Effector memory CD8-positive, alpha-beta T cell (primary cell): ENCODE data around the gene FNTB.

Experiments
- ATAC-seq: fragments of 150-1000 bp; cut with Tn5 transposase; replicated peaks from 2 replicates; pipeline ENCODE4 v1.10.0; 2021; ENCODE audit warnings: mild to moderate bottlenecking, moderate library complexity
- DNase-seq, 3 experiments: peaks; one replicate each; pipeline ENCODE4 v3.0.0; 2021
- H3K27ac Mint-ChIP-seq, 2 donors: one replicate each; pipeline ENCODE4 v1.8.0; 2022; ENCODE audit warnings: mild to moderate bottlenecking in 2 of 2, mixed read lengths in 2 of 2, moderate library complexity in 2 of 2
- H3K27me3 Mint-ChIP-seq, 2 donors: one replicate each; pipeline ENCODE4 v1.8.0; 2022; ENCODE audit warnings: mixed read lengths in 2 of 2
- H3K36me3 Mint-ChIP-seq: one replicate; pipeline ENCODE4 v1.8.0; 2022; ENCODE audit warnings: mild to moderate bottlenecking, moderate library complexity, mixed read lengths; ENCODE audit not compliant: insufficient read depth
- H3K4me1 Mint-ChIP-seq, 2 donors: one replicate each; pipeline ENCODE4 v1.8.0; 2022; ENCODE audit warnings: low read depth in 2 of 2, mixed read lengths in 2 of 2
- H3K4me3 Mint-ChIP-seq, 2 donors: one replicate each; pipeline ENCODE4 v1.8.0; 2022; ENCODE audit warnings: mild to moderate bottlenecking in 2 of 2, mixed read lengths in 2 of 2, moderate library complexity in 2 of 2
- H3K9me3 Mint-ChIP-seq, 2 donors: one replicate each; pipeline ENCODE4 v1.8.0; 2022; ENCODE audit warnings: mixed read lengths in 2 of 2

The FNTB gene

GRCh38 chr14:64973826-64974225 is 12.9 kb upstream of the FNTB start:
- Mint-ChIP-seq H3K9me3 (no peaks in the 10 kb centered on the region), H3K27me3 (no peaks in the 10 kb centered on the region), H3K27ac (no peak overlapping the region), H3K4me3 (no peak overlapping the region), H3K36me3 (peaks cover 2% of the 10 kb centered on the region), H3K4me1 (peaks cover 0 to 11% of the 10 kb centered on the region in 2 donors)
- ATAC-seq (no peak), DNase-seq (no peak)

DNA sequence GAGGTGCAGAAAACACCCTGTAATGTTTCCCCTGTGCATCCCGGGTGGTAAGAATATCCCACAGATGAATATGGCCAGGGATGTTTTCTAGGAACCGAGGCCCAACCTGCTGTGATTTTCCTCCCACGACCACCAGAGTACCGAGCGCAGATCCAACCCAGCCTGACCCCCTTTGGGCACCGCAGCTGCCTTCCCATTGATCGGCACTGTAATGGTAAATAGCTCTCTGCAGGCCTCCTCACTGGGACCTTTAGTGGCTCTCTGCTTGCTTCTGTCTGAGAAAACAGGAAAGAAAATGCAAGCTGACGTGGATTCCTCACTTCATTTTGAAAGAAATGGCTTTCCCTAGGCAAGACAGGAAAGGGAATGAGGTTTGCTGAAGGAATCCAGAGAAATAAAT is 12.1 kb upstream of the FNTB start:
- no peak for DNase-seq
- peaks cover 2% of the 10 kb centered on the region for H3K36me3 Mint-ChIP-seq
- no peak for ATAC-seq
- no peak overlapping the region for H3K4me3 Mint-ChIP-seq
- no peaks in the 10 kb centered on the region for H3K9me3 Mint-ChIP-seq
- no peak overlapping the region for H3K27ac Mint-ChIP-seq
- H3K4me1 Mint-ChIP-seq: peaks cover 0 to 11% of the 10 kb centered on the region in 2 donors
- H3K27me3 Mint-ChIP-seq: no peaks in the 10 kb centered on the region

GRCh38 chr14:64979336-64980074 is 7.2 kb upstream of the FNTB start:
- H3K4me1 Mint-ChIP-seq: peaks cover 7 to 8% of the 10 kb centered on the region in 2 donors
- no peaks in the 10 kb centered on the region for H3K36me3 Mint-ChIP-seq
- no peak for ATAC-seq
- no peaks in the 10 kb centered on the region for H3K9me3 Mint-ChIP-seq
- H3K27ac Mint-ChIP-seq: no peak overlapping the region
- DNase-seq: no peak
- H3K27me3 Mint-ChIP-seq: peaks cover 7 to 10% of the 10 kb centered on the region in 2 donors
- H3K4me3 Mint-ChIP-seq: no peak overlapping the region

DNA sequence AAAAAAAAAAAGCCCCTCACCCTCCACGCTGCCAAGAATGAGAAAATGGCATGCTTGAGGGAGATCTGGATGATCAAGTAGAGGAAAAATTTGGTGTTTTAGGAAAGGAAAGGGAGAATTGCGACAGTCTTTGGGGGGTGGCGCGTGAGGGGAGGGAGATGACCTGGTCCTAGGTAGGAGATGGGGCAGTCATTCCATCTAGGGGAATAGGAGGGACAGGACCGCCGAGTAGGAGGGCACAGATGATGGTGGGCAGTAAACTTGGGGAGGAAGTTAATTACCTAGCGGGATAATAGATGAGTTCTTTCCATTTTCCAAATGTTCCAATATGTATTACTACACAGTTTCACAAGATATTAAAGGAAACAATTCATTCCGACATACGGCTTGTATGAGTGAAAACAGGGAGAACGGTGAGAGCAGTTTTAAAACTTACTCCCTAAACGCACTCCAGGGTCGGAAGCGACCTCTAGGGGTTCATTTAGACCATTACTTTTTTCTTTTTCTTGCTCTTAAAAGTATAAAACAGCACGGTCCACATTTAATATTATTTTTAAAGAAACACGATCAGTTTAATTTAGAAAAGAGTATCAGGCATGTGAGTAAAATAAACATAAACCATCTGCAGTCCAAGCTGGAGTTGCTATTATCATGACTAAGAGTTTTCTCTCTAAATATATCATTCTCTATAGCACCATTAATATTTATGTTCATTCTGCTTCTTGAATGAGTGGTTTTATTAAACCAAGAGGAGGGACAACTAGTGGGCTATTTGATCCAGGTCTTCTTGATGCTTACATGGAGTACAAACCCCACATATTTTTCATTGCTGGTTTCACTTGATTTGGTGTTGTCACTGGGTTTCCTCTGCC is 3.0 kb upstream of the FNTB start:
- H3K4me3 Mint-ChIP-seq: peak overlapping the region in 1 of 2 donors; percentile 26
- no peaks in the 10 kb centered on the region for H3K9me3 Mint-ChIP-seq
- no peak overlapping the region for H3K27ac Mint-ChIP-seq
- peak; percentile 12 to 32 (median 31) for DNase-seq
- H3K36me3 Mint-ChIP-seq: peaks cover 5% of the 10 kb centered on the region
- peaks cover 7 to 10% of the 10 kb centered on the region in 2 donors for H3K27me3 Mint-ChIP-seq
- ATAC-seq: no peak
- peaks cover 19 to 22% of the 10 kb centered on the region in 2 donors for H3K4me1 Mint-ChIP-seq

GRCh38 chr14:64987438-64987767 is 708 bp downstream of the FNTB start:
- Mint-ChIP-seq H3K27ac (peak overlapping the region; percentile 82 to 90), H3K9me3 (no peaks in the 10 kb centered on the region), H3K4me3 (peak overlapping the region; percentile 88 to 91), H3K4me1 (peaks cover 39 to 40% of the 10 kb centered on the region in 2 donors), H3K27me3 (peaks cover 5 to 7% of the 10 kb centered on the region in 2 donors), H3K36me3 (peaks cover 5% of the 10 kb centered on the region)
- ATAC-seq (no peak), DNase-seq (no peak)

DNA sequence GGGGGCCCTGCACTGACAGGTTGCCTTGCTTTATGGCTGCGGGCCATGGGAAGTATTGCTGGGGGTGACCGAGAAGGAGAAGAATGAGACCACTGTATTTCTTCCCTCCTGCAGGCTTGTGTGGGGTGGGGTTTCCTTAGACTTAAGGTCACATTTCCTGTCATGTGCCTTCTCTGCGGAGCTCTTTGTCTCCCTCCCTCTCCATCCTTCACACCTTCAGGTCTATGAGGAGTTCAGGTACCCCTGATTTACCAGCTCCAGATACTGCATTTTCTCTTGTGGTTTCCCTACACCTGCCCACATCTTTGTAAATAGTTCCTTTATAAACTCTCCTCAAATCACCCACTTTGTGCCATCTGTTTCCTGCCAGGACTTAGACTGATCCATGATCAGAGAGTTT is 3.6 kb downstream of the FNTB start:
- peak overlapping the region; percentile 48 to 60 for H3K4me3 Mint-ChIP-seq
- peaks cover 5% of the 10 kb centered on the region for H3K36me3 Mint-ChIP-seq
- peak overlapping the region; percentile 24 to 79 for H3K27ac Mint-ChIP-seq
- no peaks in the 10 kb centered on the region for H3K27me3 Mint-ChIP-seq
- DNase-seq (no peak), ATAC-seq (no peak)
- no peaks in the 10 kb centered on the region for H3K9me3 Mint-ChIP-seq
- peaks cover 32 to 34% of the 10 kb centered on the region in 2 donors for H3K4me1 Mint-ChIP-seq

- DNase-seq (no peak), ATAC-seq (no peak)
- Mint-ChIP-seq H3K27ac (peak overlapping the region; percentile 65 to 79), H3K9me3 (no peaks in the 10 kb centered on the region), H3K27me3 (no peaks in the 10 kb centered on the region), H3K4me3 (no peak overlapping the region), H3K36me3 (peaks cover 5% of the 10 kb centered on the region), H3K4me1 (peaks cover 30 to 33% of the 10 kb centered on the region in 2 donors)
Observed at GRCh38 chr14:64990939-64991338, 4.2 kb downstream of the FNTB start.

- H3K27ac Mint-ChIP-seq: no peak overlapping the region
- no peak for DNase-seq
- H3K9me3 Mint-ChIP-seq: no peaks in the 10 kb centered on the region
- ATAC-seq: no peak
- H3K4me1 Mint-ChIP-seq: peaks cover 22 to 29% of the 10 kb centered on the region in 2 donors
- H3K36me3 Mint-ChIP-seq: peaks cover 2% of the 10 kb centered on the region
- H3K4me3 Mint-ChIP-seq: no peak overlapping the region
- H3K27me3 Mint-ChIP-seq: no peaks in the 10 kb centered on the region
Observed at GRCh38 chr14:64992328-64992885, 5.7 kb downstream of the FNTB start.

DNA sequence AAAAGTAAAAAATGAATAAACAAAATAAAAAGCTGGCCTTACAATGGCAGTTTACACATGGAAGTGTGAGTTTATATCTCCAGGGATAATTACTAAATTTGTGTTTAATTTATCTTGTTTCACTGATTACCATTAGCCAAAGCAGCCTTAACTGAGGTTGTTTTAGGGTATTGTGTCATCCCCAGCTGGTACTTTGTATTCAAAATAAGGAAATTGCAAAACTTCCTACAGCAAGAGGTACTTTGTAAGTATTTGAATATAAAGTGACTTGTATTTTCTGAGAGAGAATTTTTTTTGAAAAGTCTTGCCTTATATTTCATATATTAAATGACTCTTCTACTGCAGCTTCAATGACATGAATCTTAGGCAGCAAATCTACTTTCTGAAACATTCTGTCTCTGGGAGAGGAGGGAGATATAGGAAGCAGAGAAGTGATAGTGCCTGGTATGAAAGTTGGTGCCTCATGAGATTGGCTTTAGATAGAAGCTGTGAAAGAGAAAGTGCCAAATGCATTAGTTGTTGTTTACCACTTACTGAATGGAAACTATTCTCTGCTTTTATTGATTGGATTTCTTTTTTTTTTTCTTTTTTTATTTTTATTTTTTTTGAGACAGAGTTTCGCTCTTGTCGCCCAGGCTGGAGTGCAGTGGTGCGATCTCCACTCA is 6.7 kb downstream of the FNTB start:
- peaks cover 2% of the 10 kb centered on the region for H3K36me3 Mint-ChIP-seq
- DNase-seq (no peak), ATAC-seq (no peak)
- H3K27me3 Mint-ChIP-seq: no peaks in the 10 kb centered on the region
- H3K4me1 Mint-ChIP-seq: peaks cover 23 to 34% of the 10 kb centered on the region in 2 donors
- no peak overlapping the region for H3K4me3 Mint-ChIP-seq
- H3K9me3 Mint-ChIP-seq: no peaks in the 10 kb centered on the region
- H3K27ac Mint-ChIP-seq: no peak overlapping the region

- H3K4me1 Mint-ChIP-seq: peaks cover 23 to 33% of the 10 kb centered on the region in 2 donors
Observed at GRCh38 chr14:64994540-64994939, 7.8 kb downstream of the FNTB start.

DNA sequence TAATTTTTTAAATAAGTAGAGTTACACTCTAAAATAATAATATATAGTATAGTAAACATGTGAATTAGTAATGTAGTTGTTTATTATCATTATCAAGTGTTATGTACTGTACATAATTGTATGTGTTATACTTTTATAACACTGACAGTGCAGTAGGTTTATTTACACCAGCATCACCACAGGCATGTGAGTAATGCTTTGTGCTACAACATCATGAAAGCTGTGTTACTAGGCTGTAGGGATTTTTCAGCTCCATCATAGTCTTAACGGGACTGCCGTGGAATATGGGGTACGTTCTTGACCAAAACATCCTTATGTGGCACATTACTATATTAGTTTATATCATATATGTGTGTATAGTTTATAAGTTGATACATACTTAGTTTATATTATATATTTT is 8.6 kb downstream of the FNTB start:
- H3K9me3 Mint-ChIP-seq: no peaks in the 10 kb centered on the region
- H3K4me3 Mint-ChIP-seq: no peak overlapping the region
- peaks cover 16 to 26% of the 10 kb centered on the region in 2 donors for H3K4me1 Mint-ChIP-seq
- ATAC-seq (no peak), DNase-seq (no peak)
- peaks cover 2% of the 10 kb centered on the region for H3K36me3 Mint-ChIP-seq
- H3K27ac Mint-ChIP-seq: no peak overlapping the region
- H3K27me3 Mint-ChIP-seq: no peaks in the 10 kb centered on the region

More at GRCh38 chr14:64994540-64994939, 7.8 kb downstream of the FNTB start:
- no peaks in the 10 kb centered on the region for H3K9me3 Mint-ChIP-seq
- ATAC-seq: no peak
- no peak overlapping the region for H3K27ac Mint-ChIP-seq
- no peak for DNase-seq
- peaks cover 2% of the 10 kb centered on the region for H3K36me3 Mint-ChIP-seq
- no peaks in the 10 kb centered on the region for H3K27me3 Mint-ChIP-seq
- no peak overlapping the region for H3K4me3 Mint-ChIP-seq

DNA sequence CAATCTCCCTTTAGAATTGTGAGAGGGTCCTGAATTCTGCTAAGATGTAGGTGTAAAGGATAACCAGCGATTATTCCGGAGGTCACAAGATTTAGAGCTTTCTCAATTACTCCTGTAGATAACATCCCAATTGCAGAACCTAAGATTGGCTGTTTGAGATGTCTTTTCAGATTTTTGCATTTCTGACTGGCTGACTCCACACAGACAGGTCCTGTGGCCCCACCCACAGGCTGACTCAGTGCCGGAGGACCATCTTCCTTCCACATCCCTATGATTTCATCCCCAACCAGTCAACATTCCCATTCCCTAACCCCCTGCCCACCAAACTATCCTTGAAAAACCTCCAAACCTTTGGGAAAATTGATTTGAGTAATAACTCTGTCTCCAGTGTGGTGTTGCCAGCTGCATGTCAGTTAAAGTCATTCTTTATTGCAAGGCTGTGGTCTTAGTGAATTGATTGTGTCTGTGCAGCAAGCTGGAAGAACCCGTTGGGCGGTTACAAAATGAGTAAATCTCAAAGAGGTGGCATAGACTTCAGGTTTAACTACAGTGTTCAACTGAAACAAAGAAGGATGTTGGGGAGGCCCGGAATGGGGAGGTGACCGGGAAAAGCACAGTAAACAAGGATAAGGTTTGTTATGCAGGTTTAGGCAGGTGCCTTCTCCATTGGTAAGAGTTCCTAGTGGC is 10.6 kb downstream of the FNTB start:
- Mint-ChIP-seq H3K27ac (peak overlapping the region in 1 of 2 donors; percentile 44), H3K27me3 (no peaks in the 10 kb centered on the region), H3K4me3 (peak overlapping the region; percentile 48 to 73), H3K36me3 (peaks cover 2% of the 10 kb centered on the region), H3K4me1 (peaks cover 6 to 15% of the 10 kb centered on the region in 2 donors), H3K9me3 (no peaks in the 10 kb centered on the region)
- DNase-seq (no peak), ATAC-seq (peak; percentile 74)

GRCh38 chr14:64998455-64998931 is 11.8 kb downstream of the FNTB start:
- H3K27me3 Mint-ChIP-seq: no peaks in the 10 kb centered on the region
- no peaks in the 10 kb centered on the region for H3K9me3 Mint-ChIP-seq
- no peak overlapping the region for H3K4me3 Mint-ChIP-seq
- peaks cover 2% of the 10 kb centered on the region for H3K36me3 Mint-ChIP-seq
- H3K4me1 Mint-ChIP-seq: peaks cover 4 to 13% of the 10 kb centered on the region in 2 donors
- no peak for DNase-seq
- H3K27ac Mint-ChIP-seq: no peak overlapping the region
- ATAC-seq: no peak
